COR-L47 (cell line): ENCODE measurements around the gene NR3C2.

Experiments
- DNase-seq: peaks from one replicate; lab custom pipeline; 2025; lab: John Stamatoyannopoulos, UW

Gene NR3C2

DNA sequence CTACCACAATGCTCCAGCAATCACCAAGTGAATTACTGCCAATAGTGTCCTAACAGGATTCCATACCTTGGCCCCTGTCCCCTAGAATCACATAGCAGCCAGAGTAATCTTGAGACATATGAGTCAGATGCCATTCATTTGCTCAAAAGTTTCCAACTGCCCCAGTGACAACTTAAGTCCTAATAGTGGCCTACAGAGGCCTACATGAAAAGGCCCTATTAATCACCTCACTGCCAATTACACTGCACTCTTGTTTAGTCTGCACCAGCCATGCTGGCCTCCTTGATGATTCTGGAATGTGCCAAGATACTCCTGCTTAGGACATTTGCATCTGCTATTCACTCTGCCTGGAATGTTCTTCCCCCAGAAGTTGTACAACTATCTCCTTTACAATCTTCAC, 130.7 kb downstream of the NR3C2 start:
- no peak for DNase-seq

DNA sequence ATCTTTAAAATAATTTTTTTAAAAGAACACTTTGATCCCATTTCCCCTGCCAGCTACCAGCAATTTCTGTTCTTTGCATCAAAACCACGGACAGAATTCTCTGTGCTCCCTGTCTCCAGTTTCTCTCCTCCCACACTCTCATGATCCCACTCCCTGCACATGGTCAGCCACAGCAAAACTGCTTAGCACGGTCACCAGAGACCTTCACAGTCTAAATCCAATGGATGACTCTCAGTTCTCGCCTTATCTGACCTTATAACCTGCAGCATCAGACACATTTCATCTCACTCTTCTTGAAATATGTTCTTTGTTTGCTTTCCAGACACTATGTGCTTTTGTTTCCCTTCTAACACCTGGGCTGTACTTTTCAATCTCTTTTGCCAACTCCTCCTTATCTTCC, 131.5 kb downstream of the NR3C2 start:
- no peak for DNase-seq

DNA sequence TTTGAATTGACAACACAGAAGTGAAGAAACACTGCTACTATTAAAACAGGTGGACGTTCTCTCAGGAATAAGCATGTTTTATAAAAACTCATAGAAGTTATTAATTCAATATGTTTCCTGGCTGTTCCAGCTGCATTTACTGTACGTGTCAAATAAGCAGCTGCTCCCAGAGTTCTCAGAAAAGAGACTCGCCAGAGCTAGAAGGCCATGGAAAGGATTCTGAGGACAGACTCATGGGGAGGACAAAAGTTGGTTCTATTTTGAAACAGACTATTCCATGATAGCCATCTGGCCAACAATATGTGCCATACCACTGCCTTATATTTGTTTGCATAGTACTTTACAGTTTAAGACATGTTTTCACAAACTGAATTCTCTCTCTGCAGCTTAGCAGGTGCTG, 136.5 kb downstream of the NR3C2 start:
- DNase-seq, result no peak

DNA sequence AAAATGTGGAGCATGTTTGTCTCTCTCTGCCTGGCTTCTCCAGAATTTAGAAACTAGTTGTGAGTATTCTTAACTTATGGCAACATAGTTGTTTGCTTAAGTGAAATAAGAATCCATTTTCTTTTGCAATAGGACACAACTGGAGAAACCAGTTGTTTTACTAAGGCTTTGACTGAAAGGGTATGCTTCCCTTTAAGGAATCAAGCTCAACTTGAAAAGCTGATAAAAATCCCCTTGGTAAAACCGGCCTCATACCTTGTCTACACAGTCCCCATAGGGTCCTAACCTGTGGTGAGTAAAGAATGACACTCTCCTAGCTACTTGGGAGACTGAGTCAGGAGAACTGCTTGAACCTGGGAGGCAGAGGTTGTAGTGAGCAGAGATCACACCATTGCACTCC, 139.8 kb downstream of the NR3C2 start:
- no peak for DNase-seq

DNA sequence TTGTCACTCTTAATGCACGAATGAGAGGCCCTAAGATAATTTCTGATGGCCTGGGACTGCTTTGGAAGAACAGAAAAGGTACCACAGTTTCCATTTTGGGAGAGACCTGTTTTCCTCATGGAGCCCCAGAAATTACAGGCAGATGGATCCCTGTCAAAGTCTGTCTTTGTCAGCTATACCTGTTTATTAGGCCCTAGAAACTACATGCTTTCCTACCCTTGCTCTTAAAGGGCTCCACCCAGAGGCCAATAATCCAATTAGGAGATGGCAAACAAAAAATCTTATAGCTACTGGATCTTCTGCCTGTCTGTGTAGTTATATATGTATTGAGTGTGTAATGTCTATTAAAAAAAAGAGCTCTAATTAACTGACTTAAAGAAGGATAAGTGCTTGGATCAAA, 141.3 kb downstream of the NR3C2 start:
- DNase-seq, result no peak

DNA sequence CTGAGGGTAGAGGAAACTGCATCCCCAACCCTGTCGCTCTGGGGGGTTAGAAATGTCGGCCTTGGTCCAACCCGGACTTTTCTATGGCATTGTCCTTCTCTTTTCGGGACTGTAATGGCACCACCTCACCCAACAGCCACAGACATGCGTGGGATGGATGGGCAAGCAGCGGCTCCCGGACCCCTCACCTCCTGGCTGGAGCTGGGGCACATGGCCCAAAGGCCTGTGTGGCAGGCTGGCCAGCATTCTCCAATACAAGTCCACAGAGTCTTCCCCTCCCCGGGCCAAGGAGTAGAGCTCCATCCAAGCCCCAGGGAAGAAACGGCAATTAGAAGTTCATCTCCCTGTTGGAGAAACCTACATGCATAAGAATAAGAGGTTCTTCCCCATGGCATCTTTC, 142.9 kb downstream of the NR3C2 start:
- DNase-seq, result no peak

DNA sequence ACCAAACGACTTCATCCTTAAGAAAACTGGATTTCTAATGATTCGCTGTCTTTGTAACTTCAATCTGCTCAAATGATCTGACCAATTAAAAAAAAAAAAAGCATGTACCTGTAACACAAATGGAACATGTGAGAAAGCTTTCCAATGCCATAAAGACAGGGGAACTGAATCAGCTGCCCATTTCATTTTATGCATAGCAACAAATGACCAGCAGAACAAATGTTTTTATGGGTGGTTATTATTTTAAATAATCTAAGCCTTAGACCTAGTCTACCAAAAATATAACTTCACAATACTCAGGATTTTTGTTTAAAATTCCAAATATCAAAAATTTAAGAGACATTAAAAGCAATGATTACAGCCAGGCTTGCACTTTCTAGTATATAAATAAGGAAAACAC, 145.7 kb downstream of the NR3C2 start:
- DNase-seq, result no peak

DNA sequence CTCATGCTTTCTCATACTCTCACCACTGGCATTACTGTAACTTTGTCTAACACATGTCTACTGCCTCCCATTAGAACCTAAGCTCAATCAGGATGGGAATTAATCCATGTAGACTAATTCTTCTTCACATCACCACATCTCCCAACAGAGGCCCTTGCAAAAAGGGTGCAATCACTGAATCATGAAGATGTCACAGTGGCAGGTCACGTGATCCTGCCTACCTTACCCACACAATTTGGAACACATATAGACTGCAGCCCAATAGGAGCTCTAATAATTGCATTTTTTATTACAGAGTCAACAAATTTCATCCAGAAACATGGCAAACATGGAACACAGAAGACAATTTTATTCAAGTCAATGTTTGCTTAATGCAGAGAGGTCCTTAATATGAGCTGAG, 146.6 kb downstream of the NR3C2 start:
- DNase-seq, result no peak

DNA sequence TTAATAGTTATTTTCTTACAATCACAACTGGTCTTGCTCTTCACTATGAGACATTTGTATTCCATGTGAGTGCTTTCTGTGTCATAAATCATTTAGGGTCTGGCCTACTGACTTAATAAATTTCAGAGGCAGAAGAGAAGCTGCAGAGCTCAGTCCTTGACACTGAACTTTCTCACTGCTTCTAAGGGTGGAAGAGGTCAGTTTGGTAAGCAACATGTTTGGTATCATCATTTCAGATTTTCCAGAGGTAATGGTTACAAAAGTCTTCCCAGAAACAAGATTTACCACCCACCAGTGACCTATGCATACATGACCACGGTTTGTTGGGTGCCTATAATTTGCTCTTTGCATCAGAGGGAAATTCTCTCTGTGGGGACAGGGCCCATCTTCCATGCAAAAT, 148.6 kb downstream of the NR3C2 start:
- no peak for DNase-seq

DNA sequence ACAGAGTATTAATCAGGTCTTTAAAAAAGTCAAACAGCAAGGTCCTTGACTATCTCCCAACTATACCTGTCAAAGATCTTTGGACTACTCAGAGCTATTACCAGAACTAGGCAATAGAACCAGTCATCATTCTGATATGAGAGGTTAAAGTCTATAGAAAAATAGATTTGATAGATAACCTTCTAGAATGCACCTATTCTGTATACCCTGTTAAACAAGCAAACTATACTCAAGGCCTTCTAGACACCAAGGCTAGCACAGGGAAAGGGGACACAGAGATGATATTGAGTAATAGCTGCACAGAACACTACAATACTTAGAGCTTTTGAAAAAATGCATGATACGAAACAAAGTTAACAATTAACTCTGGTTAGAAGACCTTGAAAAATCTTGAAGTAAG, 149.5 kb downstream of the NR3C2 start:
- no peak for DNase-seq

DNA sequence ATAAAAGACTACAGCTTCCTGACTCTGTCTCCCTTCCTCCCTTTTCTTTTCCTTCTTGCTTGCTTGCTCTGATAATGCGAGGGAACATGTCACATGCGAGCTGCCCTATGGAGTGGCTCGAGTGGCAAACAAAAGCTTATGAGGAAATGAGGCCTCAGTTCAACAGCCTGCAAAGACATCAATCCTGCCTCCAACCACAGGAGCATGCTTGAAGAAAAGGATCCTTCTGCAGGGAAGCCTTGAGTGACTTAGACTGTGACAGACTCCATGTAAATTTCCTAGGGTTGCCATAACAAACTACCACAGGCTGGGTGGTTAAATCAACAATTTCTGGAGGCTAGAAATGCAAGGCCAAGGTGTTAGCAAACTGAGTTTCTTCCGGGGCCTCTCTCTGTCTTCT, 152.5 kb downstream of the NR3C2 start:
- DNase-seq, result no peak

DNA sequence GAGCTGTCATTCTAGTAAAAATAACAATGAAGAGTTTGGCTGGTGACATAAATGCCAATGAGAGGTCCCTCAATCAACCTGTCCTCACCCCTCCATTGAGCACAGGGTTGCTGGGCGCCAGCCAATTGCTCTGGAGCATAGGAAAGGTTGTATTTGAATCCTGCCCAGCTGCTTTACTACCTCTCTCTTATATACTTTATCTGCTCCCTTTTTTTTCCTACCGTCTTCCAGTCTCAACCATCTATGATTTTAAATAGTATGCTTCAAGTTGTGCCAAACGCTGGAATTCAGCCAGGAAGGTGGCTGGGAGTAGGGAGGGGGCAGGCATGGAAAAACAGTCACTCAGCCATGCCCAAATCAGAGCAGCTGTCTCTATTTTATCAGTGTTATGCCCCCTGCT, 153.8 kb downstream of the NR3C2 start:
- DNase-seq, result peak; percentile 40

DNA sequence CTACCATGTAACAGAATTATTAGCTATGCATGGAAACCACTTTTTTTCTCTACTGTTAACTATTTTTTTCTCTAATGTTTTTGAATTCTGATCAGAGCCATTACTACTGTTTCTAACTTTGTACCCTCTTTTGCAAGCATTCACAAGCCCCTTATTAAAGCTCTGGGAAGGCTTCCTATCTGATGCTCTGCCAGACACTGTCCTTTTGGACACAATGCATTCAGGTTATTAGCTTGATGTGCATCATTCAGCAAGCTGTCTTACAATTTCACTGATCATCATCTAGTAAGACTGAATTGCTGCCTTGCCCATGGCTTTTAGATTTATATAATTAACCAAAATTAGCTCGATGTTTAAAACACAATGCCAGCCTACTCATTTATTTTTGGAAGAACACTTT, 155.1 kb downstream of the NR3C2 start:
- no peak for DNase-seq

DNA sequence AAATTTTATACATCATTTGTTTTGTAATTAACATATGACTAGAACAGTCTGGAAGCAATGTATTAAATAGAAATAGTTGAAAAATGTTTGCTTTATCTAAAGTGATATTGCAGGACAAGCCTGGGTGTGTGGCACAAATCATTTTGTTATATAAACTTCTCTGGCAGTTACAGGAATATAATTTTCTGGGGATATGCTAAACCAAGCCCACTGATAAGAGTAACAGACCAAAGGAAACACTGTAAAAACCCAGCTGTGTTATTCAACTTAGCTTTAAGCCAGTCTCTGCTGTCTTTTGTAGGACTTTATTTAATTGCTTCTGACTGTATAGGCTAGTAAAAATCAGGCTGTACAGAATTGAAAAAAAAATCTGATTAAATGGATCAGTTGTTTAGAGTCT, 156.2 kb downstream of the NR3C2 start:
- no peak for DNase-seq

DNA sequence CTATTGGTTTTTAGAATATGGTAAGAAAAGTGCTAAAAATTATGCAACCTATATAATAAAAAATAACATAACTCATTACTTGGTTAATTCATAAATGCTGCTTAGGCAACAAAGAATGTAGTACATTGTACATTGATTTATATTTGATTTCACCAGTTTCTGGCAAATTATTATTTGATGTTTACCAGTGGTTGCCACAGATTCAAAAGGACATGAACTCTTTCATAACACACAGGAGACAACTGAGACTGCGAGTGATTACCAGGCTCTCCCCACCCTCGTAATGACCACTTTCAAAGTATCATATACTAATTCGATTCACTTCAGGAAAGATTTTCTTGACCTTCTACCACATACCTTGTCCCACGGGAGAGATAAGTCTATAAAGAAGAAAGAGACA, 158.5 kb downstream of the NR3C2 start:
- DNase-seq, result no peak

DNA sequence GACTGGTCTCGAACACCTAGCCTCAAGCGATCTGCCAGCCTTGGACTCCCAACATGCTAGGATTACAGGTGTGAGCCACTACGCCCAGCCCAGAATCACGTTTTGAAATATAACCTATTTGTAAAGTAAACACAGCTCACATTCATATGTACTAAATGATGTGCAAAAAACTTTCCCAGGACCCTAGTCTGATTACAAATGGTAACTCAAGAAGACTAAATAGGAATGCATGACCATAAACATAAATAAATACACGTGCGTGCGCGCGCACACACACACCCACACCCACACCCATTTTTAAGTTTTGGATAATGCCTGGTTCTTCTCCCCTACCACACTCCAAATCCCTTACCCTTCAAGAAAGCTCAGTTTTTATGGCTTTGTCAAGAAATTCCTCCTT, 163.9 kb downstream of the NR3C2 start:
- no peak for DNase-seq

DNA sequence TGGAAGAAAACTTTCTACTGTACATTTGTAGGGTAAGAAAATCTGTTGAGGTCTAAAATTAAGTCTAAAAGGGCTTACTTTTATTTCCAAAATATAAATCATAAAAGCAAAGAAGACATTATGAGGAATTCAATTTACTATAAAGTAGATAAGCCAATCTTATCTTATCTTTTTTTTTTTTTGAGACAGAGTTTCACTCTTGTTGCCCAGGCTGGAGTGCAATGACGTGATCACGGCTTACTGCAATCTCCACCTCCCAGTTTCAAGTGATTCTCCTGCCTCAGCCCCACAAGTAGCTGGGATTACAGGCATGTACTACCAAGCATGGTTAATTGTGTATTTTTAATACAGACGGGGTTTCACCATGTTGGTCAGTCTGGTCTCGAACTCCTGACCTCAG, 166.9 kb downstream of the NR3C2 start:
- no peak for DNase-seq

DNA sequence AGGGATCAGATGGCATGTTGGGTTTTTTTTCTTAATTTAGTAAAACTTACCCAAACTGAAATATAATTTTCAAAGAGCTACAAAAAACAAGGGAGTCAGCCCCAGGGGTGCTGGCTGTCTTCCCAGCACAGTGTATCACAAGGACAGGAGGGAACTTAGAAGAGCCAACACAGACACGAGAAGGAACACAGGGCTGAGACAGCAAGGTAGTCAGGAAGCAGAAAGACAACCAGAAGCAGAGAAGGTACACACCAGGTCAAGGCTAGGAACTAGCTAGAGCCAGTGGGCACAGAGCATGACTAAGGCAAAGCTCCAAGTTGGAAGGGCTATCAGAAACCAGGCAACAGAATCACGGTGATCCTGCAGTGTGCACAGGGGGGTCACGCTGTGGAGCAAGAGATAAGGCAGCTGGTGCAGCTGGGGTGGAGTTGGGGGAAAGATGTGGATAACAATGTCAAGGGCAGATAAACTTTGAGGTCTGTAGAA, 168.7 kb downstream of the NR3C2 start:
- DNase-seq, result peak; percentile 33

DNA sequence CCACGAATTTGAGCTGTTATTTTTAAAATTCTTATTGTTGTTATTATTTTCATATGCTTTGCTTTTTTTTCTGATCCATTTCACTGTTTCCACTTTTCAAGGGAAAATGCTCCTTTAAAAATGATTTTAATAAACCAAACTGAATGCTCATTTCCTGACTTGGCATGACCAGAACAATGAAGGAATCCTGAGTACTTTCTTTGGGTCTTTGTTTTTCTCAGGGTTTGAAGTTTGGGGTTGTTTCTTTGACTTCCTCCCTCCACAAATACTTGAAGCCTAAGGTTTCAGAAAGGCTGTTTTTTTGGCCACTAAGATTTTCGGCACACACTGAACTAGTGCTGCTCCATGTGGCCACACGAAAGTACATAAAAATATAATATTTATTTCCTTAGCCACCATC, 171.0 kb downstream of the NR3C2 start:
- no peak for DNase-seq

DNA sequence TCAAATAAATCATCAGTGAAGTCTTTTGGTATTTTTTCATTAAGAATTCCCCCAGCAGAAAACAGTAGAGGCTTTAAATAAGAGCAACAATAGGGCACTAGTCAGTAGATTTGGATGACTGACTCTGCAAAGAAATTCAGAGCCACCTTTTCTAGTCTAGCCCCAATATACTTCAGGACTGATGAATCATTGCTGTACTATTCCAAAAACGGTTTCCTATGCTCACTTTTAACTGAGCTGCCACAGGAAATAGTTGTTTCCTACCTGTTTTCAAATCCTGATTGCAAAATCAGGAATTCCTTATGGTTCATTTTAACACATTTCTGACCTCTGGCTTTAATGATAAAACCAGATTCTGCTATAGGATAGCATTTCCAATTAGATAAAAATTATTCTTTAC, 171.6 kb downstream of the NR3C2 start:
- no peak for DNase-seq

DNA sequence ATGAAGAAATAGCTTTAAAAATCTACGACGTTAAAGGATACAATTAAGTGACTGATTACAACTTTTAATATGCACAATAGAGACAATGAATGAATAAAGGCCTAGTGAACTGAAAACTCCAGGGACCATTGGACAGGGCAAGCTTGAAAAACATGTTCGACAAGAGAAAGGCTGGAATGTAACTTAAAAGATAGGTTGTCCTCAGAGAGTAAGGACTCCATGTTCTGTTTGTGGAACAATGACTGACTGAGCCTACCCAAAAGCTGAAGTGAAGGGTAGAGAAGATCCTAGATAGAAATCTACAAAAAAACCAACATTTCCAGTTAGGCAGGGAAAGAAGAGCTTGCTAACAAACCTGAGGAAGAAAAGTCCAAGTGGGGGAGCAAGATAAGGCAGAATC, 173.4 kb downstream of the NR3C2 start:
- DNase-seq, result no peak

DNA sequence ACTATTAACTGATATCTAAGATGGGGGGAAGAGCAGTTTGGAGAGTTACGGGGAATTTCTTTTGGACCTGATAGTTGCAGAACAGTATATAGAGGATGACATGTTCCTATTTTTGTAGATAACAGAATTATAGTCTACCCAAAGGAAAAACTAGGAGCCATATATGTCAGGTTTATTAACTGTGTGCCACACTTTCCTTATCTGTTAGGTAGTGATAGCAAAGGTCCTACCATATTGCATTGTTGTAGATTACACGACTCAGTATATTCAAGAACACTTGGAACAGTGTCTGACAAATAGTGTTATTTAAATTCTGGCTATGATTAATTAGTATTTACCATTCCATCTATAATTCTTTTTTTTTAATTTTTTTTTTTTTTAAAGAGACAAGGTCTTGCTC, 175.3 kb downstream of the NR3C2 start:
- no peak for DNase-seq

DNA sequence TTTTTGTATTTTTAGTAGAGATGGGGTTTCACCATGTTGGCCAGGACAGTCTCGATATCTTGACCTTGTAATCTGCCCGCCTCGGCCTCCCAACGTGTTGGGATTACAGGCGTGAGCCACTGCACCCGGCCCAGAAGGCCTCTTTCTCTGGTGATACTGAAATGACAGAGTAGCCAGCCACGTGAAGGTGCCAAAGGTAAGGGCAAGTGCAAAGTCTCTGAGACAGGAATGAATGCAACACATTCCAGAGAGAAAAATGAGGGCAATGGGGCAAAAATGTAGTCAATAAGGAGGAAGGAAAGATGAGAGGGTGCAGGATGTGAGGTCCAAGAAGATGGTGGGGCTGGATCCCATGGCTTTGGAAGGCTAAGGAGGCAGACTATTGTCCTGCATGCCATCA, 176.0 kb downstream of the NR3C2 start:
- DNase-seq, result no peak

DNA sequence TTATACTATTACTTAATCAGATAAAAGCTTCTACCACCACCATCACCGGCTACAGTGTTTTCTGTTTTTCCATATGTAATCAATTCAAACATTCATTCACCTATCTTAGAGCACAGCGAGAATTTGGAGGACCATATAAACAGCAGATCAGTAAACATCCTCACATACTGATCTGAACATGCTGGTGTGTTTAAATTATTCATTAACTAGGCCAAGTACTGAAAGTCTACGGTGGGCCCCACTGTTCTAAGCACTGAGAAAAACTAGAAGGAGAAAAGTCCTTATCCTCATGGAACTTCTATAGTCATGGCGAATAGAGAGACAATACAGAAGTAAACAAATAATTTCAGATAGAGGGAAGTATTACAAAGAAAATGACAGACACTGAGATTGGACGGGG, 176.6 kb downstream of the NR3C2 start:
- DNase-seq, result no peak

DNA sequence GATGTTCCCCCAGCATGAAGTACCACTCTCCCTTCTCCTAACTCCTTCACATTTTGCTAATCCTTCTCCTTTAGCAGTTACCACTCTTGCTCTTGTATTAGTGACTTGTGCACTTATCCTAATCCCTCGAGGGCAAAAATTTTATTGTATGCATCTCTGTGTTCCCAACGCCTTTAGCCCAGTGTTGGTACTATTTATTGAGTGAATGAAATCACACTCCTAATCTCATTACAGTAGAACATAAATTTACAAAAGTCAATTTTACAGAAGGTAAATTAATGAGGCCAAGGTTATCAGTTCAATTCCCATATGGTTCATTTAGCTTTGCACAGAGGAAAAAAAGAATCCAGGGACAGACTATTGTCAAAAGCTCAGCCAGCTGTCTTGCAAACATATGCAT, 178.4 kb downstream of the NR3C2 start:
- no peak for DNase-seq
